ENCODE results near the gene CDC5L.

GRCh38 chr6:44454198-44454597 lies 66.7 kb downstream of the CDC5L start:
- TF ChIP-seq POLR2A (IDR thresholded peaks at IDR 0.05) = no peak
- TF ChIP-seq EP300 (IDR thresholded peaks at IDR 0.05) = no peak
- no peak for TF ChIP-seq CTCF (IDR thresholded peaks at IDR 0.05)
